Naive thymus-derived CD8-positive, alpha-beta T cell (primary cell): Measurements from ENCODE around the gene GNG3. TPM values are rescaled to one million over a fixed set of nuclear protein-coding genes. Genes with fewer than 3 reads are reported as not detected.
"Not testable (repeated sequence)": the region's sequence is repeated elsewhere in the genome, so short reads cannot be mapped to it uniquely, and the experiment has no call there.

Source experiments
- ATAC-seq, 2 donors: fragments of 150-1000 bp; cut with Tn5 transposase in 1 of 2; sonication (Bioruptor Pico), chemical (Tn5 transposase) in 1 of 2; 1 replicate in 1 of 2; 2 replicates in 1 of 2; pipeline ENCODE4 v1.10.0; 2021; ENCODE audit warnings: mild to moderate bottlenecking in 2 of 2, moderate library complexity in 2 of 2
- POLR2A ChIA-PET: fragments of 350-600 bp; sonication (Branson Sonifier 250); formaldehyde crosslinking; loops from one replicate; lab custom pipeline; 2021; ENCODE audit warnings: antibody characterized with exemption; lab: Charles Lee
- DNase-seq, 10 donors: peaks; one replicate each; pipeline versions ENCODE4 v3.0.0 to v3.0.0-alpha.2; 2020 to 2022
- H3K27ac Mint-ChIP-seq, 10 donors: one replicate each; pipeline ENCODE4 v1.8.0; 2020 to 2022; ENCODE audit warnings: mild to moderate bottlenecking in 10 of 10, mixed read lengths in 10 of 10, moderate library complexity in 4 of 10, inconsistent platforms in 1 of 10
- H3K27me3 Mint-ChIP-seq, 5 donors: one replicate each; pipeline ENCODE4 v1.8.0; 2021 to 2022; ENCODE audit warnings: mixed read lengths in 5 of 5
- H3K36me3 Mint-ChIP-seq, 3 donors: one replicate each; pipeline ENCODE4 v1.8.0; 2020 to 2022; ENCODE audit warnings: mixed read lengths in 3 of 3, mild to moderate bottlenecking in 2 of 3, inconsistent platforms in 1 of 3
- H3K4me1 Mint-ChIP-seq, 4 donors: one replicate each; pipeline ENCODE4 v1.8.0; 2021 to 2022; ENCODE audit warnings: mixed read lengths in 4 of 4
- H3K4me3 Mint-ChIP-seq, 10 donors: one replicate each; pipeline ENCODE4 v1.8.0; 2020 to 2022; ENCODE audit warnings: mild to moderate bottlenecking in 10 of 10, mixed read lengths in 10 of 10, moderate library complexity in 6 of 10, inconsistent platforms in 1 of 10
- H3K9me3 Mint-ChIP-seq, 9 donors: one replicate each; pipeline ENCODE4 v1.8.0; 2020 to 2022; ENCODE audit warnings: mixed read lengths in 9 of 9, mild to moderate bottlenecking in 3 of 9, inconsistent platforms in 1 of 9, moderate library complexity in 1 of 9
- polyA plus RNA-seq, 3 donors: library from polyadenylated mRNA; unstranded; fragments of 300-500 nt; fragmentation: Illumina TruSeq; gene quantifications; one replicate each; pipeline ENCODE4 v1.2.3, GENCODE V29; 2021
- total RNA-seq, 8 experiments: library from RNA in 2 of 8; stranded (reverse) in 2 of 8; gene quantifications; one replicate each; pipeline ENCODE4 v1.2.3 and lab custom pipeline; 2021 to 2026

Gene GNG3
- total and polyA plus RNA-seq, 5 experiments from 2014 or later, result 0.27 TPM; not detected in 4

DNA sequence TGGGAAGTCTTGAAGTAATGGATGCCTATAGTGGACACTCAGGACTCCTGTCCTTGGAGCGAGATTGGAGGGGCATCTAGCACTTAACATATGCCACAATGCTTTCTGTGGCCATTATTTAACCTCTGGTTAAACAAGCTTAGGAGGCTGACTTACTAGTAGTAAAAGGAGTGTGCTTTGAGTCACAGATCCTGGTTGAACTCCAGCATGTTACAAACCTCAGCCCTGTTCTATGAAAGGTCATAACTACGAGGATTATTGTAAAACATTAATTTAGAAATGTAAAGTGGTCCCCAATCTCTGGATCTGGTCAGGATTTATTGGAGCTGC, 34.3 kb upstream of the GNG3 start:
- peaks cover 27 to 73% (median 56%) of the 10 kb centered on the region in 4 donors for H3K4me1 Mint-ChIP-seq
- H3K9me3 Mint-ChIP-seq, result no peaks in the 10 kb centered on the region

DNA sequence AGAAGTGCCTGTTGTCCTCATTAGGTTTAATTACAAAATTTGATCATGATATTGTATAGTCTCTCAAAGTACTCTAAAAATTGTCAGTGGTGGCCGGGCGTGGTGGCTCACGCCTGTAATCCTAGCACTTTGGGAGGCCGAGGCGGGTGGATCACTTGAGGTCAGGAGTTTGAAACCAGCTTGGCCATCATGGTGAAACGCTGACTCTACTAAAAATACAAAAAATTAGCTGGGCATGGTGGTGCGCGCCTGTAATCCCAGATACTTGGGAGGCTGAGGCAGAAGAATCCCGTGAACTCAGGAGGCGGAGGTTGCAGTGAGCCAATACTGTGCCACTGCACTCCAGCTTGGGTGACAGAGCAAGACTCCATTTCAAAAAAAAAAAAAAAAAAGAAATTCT, 32.1 kb upstream of the GNG3 start:
- not testable (repeated sequence) for DNase-seq, H3K27ac Mint-ChIP-seq, H3K27me3 Mint-ChIP-seq, H3K4me3 Mint-ChIP-seq, ATAC-seq, H3K9me3 Mint-ChIP-seq
- peaks cover 0 to 39% (median 4%) of the 10 kb centered on the region in 3 donors for H3K36me3 Mint-ChIP-seq
- POLR2A ChIA-PET, result interaction anchor here (0.6 to 14.7 kb wide), 4 partner anchors 9 to 175 kb away, joined by 3 to 541 read pairs (median 155); partner anchors contain the start of genes C11orf98, CSKMT, GANAB and INTS5
- H3K4me1 Mint-ChIP-seq, result peaks cover 26 to 70% (median 59%) of the 10 kb centered on the region in 4 donors

More for the DNA sequence above, 34.3 kb upstream of the GNG3 start:
- POLR2A ChIA-PET, result interaction anchor here (1.3 to 14.7 kb wide), 9 partner anchors 7 to 208 kb away, joined by 3 to 541 read pairs (median 38); partner anchors contain the start of genes BSCL2, C11orf98, CSKMT and EEF1G
- Mint-ChIP-seq H3K4me3 (peak overlapping the region; percentile 96 to 100 (median 98)), H3K27me3 (no peaks in the 10 kb centered on the region), H3K36me3 (peaks cover 0 to 34% (median 4%) of the 10 kb centered on the region in 3 donors), H3K27ac (peak overlapping the region in 9 of 10 donors; percentile 4 to 99 (median 84))
- no peak for DNase-seq
- ATAC-seq, result no peak

DNA sequence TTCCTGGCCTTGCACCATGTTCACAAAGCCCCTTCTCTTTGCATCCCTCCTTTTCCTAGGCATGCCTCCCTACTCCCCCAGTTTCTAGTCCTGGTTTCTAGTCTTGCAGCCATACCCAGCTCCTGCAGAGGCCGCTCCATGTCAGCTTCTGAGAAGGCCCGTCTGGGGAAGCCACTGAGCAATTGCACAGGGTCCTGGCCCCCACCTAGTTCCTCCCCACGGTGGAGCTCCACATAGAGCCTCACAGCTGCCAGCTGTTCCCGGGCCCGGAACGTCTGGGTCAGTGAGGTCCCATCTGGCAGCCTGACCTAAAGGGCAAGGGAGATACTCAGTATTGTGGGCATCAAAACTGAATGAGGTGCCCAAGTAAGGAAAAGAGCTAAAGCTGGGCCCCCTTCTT, 30.8 kb upstream of the GNG3 start:
- DNase-seq (no peak), ATAC-seq (no peak)
- H3K9me3 Mint-ChIP-seq, result no peaks in the 10 kb centered on the region
- peak overlapping the region in 9 of 10 donors; percentile 67 to 98 (median 88) for H3K27ac Mint-ChIP-seq
- peaks cover 21 to 62% (median 54%) of the 10 kb centered on the region in 4 donors for H3K4me1 Mint-ChIP-seq
- H3K4me3 Mint-ChIP-seq, result peak overlapping the region in 7 of 10 donors; percentile 60 to 94 (median 91)
- peaks cover 0 to 39% (median 4%) of the 10 kb centered on the region in 3 donors for H3K36me3 Mint-ChIP-seq
- POLR2A ChIA-PET, result interaction anchor here (0.6 to 5.8 kb wide), 10 partner anchors 10 to 163 kb away, joined by 3 to 59 read pairs (median 4); partner anchors contain the start of genes BSCL2, C11orf98, CSKMT and GNG3
- no peaks in the 10 kb centered on the region for H3K27me3 Mint-ChIP-seq

DNA sequence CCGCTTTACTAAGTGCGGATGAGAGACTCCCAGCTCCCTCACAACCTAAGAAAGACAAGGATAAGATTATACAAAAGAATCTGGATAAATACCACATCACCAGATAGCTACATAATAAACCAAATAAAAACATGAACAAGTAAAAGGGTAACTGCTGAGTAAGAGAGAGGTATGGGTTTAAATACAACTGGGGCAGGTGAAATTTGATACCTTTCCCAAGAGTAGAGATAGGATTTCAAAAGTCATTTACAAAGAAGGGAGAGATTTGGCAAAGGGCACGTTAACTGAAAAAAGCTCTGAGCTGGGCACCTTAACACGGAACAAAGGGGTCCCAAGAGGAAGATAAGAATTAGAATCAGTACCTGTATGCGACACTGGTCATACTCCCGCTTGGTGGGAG, 30.3 kb upstream of the GNG3 start:
- POLR2A ChIA-PET, result interaction anchor here (0.8 to 5.8 kb wide), 9 partner anchors 11 to 164 kb away, joined by 3 to 59 read pairs (median 4); partner anchors contain the start of genes BSCL2, C11orf98, CSKMT and GNG3
- Mint-ChIP-seq H3K27me3 (no peaks in the 10 kb centered on the region), H3K36me3 (peaks cover 0 to 39% (median 4%) of the 10 kb centered on the region in 3 donors), H3K27ac (peak overlapping the region; percentile 67 to 98 (median 88)), H3K9me3 (no peaks in the 10 kb centered on the region), H3K4me1 (peaks cover 19 to 59% (median 51%) of the 10 kb centered on the region in 4 donors), H3K4me3 (peak overlapping the region; percentile 23 to 94 (median 88))
- DNase-seq (no peak), ATAC-seq (no peak)

DNA sequence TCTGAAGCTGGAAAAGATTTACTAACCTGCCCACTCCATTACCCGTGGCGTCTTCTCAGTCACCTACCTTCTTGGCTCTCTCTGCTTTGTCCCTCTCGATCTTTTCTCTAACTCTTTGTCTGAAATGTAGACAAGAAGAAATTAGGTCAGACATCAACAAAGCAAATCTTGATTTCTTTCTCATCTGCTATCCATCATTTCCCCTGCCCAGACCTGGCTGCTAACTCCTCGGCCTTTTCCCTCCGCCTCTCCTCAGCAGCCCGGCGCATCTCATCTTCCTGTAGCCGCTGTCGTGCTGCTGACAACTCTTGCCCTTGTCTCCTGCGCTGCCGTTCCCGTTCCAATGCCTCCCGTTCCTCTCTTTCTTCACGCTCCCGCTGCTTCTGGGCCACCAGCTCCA, 29.8 kb upstream of the GNG3 start:
- H3K27me3 Mint-ChIP-seq, result no peaks in the 10 kb centered on the region
- H3K36me3 Mint-ChIP-seq, result peaks cover 0 to 39% (median 4%) of the 10 kb centered on the region in 3 donors
- DNase-seq, result no peak
- H3K4me1 Mint-ChIP-seq, result peaks cover 19 to 54% (median 45%) of the 10 kb centered on the region in 4 donors
- POLR2A ChIA-PET, result interaction anchor here (0.8 to 5.8 kb wide), 6 partner anchors 11 to 164 kb away, joined by 3 to 59 read pairs (median 4); partner anchors contain the start of genes C11orf98, CSKMT, HNRNPUL2 and INTS5
- peak overlapping the region; percentile 86 to 94 (median 90) for H3K4me3 Mint-ChIP-seq
- H3K9me3 Mint-ChIP-seq, result no peaks in the 10 kb centered on the region
- no peak for ATAC-seq
- H3K27ac Mint-ChIP-seq, result peak overlapping the region; percentile 94 to 98 (median 95)

DNA sequence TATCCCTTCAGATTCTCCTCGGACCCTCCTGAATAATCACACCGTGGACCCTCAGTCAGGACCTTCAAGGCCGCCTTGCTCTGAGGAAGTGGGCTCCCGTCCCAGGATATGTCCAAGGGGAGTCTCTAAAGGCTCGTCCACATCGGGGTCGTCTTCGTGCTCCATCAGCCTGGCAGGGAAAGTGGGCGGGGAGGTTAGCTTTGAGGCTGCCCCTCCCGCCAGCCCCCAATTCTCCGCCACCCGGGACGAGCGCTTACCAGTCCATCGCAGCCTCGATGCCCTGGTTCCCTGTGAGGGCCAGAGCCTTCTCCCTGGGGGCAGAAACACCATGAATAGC, 29.1 kb upstream of the GNG3 start:
- peaks cover 19 to 48% (median 40%) of the 10 kb centered on the region in 4 donors for H3K4me1 Mint-ChIP-seq
- DNase-seq (no peak), ATAC-seq (no peak)
- POLR2A ChIA-PET, result interaction anchor here (0.6 to 3.3 kb wide), 13 partner anchors 11 to 163 kb away, joined by 3 to 27 read pairs (median 5); partner anchors contain the start of genes C11orf98, CSKMT, GANAB and HNRNPUL2
- peaks cover 0 to 39% (median 4%) of the 10 kb centered on the region in 3 donors for H3K36me3 Mint-ChIP-seq
- H3K27me3 Mint-ChIP-seq, result no peaks in the 10 kb centered on the region
- no peaks in the 10 kb centered on the region for H3K9me3 Mint-ChIP-seq
- H3K27ac Mint-ChIP-seq, result peak overlapping the region; percentile 94 to 98 (median 95)
- peak overlapping the region; percentile 86 to 94 (median 90) for H3K4me3 Mint-ChIP-seq

DNA sequence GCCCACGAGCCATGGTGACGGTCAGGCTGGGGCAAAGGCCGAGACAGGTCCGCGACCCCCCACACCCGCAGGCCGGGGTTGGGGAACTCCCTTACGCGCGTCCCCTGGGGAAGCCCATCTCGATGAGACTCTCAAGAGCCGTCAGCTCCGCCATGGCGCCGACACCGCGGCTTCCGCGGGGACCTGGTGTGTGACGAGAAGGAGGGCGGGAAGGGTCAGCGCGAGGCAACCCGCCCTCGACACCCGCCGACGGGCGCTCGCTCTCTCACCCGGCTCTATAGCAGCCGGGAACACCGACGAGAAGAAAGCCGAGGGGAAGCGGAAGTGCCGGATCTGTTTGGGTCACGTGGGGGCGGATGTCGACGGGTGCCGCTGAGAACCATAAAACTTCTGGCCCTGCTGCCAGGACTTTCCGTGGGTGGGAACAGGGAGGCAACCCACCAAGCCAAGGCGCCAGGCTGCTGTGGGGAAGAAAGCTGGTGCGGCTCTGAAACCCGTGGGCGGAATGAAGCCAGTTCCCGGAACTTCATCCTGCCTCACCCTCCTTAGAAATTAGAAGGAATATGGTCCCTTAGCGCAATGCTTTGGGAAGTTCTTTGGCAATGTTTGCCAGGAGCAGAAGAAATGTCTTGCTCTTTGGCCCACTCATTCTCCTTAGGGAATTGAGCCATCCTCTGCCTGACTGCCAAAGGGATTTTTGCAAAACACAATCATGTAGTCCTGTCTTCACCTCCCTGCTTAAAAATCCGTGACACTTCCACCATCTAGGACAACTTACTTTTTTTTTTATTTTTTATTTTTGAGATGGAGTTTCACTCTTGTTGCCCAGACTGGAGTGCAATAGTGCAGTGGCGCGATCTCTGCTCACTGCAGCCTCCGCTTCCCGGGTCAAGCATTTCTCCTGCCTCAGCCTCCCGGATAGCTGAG, 28.4 kb upstream of the GNG3 start, which contains the start of gene UBXN1:
UBXN1 (minus strand) TSS at position 304 of the 927 bp plus-strand sequence; CDS start at position 154, 150 bp downstream.
- Mint-ChIP-seq H3K9me3 (no peaks in the 10 kb centered on the region), H3K36me3 (peaks cover 0 to 37% (median 4%) of the 10 kb centered on the region in 3 donors), H3K27me3 (no peaks in the 10 kb centered on the region), H3K4me1 (peaks cover 19 to 42% (median 38%) of the 10 kb centered on the region in 4 donors), H3K4me3 (peak within 1 kb of the TSS; percentile 86 to 94 (median 90)), H3K27ac (peak within 1 kb of the TSS; percentile 94 to 98 (median 95))
- POLR2A ChIA-PET, result interaction anchor here (0.6 to 3.3 kb wide), 24 partner anchors 8 to 162 kb away, joined by 3 to 28 read pairs (median 6); partner anchors contain the start of genes B3GAT3, C11orf98, CSKMT and EEF1G
- DNase-seq, result peak; percentile 68 to 89 (median 78)
- ATAC-seq, result peak; percentile 84 to 87

DNA sequence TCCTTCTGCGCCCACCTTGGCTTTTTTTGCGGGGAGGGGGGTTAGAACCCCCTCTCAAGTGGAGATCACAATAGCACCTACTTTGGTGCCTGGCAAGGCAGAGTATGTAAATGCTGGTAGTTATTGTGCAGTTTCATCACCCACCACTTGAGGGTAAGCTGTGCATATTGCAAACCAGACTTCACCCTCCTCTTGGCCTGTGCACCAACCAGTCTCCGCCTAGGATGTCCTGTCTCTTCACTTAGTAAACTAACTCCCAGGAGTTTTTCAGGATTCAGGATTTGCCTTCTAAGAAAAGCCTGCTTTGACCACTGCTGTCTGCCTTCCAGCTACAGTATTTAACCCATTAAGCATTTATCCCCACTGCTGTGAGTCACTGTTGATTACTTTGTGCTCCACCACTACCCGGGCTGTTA, 26.6 kb upstream of the GNG3 start:
- H3K36me3 Mint-ChIP-seq, result peaks cover 0 to 27% (median 4%) of the 10 kb centered on the region in 3 donors
- H3K9me3 Mint-ChIP-seq, result no peaks in the 10 kb centered on the region
- ATAC-seq, result peak; percentile 70 to 77
- POLR2A ChIA-PET, result interaction anchor here (0.5 to 3.6 kb wide), 20 partner anchors 10 to 200 kb away, joined by 3 to 45 read pairs (median 5); partner anchors contain the start of genes B3GAT3, C11orf98, CSKMT and HNRNPUL2
- peaks cover 17 to 37% (median 34%) of the 10 kb centered on the region in 4 donors for H3K4me1 Mint-ChIP-seq
- H3K4me3 Mint-ChIP-seq, result peak overlapping the region; percentile 36 to 80 (median 63)
- H3K27me3 Mint-ChIP-seq, result no peaks in the 10 kb centered on the region
- H3K27ac Mint-ChIP-seq, result peak overlapping the region; percentile 68 to 95 (median 84)
- peak in 8 of 10 donors; percentile 13 to 62 (median 34) for DNase-seq

DNA sequence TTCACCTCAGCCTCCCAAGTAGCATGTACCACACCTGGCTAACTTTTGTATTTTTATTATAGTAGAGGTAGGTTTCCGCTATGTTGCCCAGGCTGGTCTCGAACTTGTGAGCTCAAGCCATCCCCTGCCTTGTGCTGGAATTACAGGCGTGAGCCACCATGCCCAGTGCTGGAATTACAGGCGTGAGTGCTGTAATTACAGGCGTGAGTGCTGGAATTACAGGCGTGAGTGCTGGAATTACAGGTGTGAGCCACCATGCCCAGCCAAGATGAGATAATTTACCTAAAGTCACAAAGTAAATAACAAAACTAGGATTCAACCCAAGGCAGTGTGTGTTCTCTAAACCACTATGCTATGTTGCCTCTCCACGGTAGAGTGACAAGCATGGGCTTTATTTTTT, 25.0 kb upstream of the GNG3 start:
- Mint-ChIP-seq H3K27me3 (peaks cover 0 to 8% (median 2%) of the 10 kb centered on the region in 5 donors), H3K36me3 (peaks cover 0 to 11% (median 0%) of the 10 kb centered on the region in 3 donors), H3K9me3 (no peaks in the 10 kb centered on the region), H3K27ac (no peak overlapping the region), H3K4me1 (peaks cover 10 to 24% (median 22%) of the 10 kb centered on the region in 4 donors), H3K4me3 (no peak overlapping the region)
- ATAC-seq (no peak), DNase-seq (no peak)
- POLR2A ChIA-PET, result interaction anchor here (3.6 kb wide), 1 partner anchor 16 kb away, joined by 45 read pairs; the partner anchor contains the start of genes C11orf98 and CSKMT

DNA sequence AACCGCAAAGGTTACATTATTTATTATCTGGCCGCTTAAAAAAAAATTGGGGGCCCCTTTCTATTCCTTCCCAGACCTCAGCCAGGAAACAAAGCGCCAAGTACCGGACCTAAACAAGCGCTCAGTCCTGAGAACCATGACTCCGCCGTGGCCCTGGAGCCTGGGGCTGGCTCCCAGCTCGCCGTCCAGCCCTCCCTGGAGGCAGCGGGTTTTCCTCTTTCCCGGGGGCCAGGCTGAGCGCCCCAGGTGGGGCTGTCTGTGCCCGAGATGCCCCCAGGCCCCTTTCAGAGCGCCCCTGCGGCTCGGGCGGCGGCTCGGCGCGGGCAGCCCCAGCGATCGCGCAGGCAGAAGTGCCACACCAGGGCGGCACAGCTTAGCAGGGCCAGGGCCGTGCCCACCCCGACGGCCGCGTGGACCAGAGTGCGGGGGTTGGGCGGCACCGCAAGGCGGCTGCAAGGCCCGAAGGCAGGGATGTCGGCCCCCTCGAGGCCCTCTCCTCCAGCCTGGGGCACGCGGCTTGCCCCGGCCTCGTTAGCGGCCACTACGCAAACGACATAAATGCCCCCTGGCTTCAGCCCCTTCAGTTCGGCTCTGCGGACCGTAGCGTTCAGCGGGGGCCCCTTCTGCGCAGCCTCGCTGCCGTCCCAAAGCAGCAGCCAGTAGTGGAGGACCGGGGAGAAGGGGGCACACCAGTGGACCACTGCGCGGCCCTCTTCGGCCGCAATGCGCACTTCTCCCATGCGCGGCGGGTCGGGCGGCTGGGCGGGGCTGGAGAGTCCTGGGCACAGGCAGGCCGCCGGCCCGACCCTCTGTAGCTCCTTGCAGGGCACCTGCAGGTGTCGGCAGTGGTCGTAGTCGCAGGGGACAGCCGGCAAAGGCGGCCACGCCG, 19.7 kb upstream of the GNG3 start:
- POLR2A ChIA-PET, result interaction anchor here (0.5 to 1.3 kb wide), 5 partner anchors 10 to 167 kb away, joined by 3 to 5 read pairs (median 3); partner anchors contain the start of genes LBHD1 and UQCC3
- Mint-ChIP-seq H3K27ac (no peak overlapping the region), H3K4me3 (no peak overlapping the region)

DNA sequence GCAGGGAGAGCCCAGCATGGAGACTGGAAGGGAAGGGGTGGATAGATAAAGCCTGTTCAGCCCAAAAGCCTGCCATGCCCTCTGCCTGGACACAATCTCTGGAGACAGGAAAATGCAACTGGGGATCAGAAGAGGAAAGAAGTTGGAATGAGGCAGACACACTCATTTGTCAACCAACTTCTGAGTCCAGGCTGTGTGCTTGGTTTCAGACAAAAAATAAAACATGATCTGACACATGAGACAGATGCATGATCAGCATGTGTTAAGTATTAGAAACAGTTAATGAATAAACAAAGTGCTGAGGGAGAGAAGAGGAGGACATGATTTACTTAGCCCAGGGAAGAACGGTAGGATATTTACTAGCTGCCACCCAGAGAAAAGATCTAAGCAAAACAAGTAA, 19.0 kb upstream of the GNG3 start:
- peak overlapping the region in 2 of 10 donors; percentile 12 to 24 for H3K27ac Mint-ChIP-seq
- peaks cover 0 to 18% (median 4%) of the 10 kb centered on the region in 5 donors for H3K27me3 Mint-ChIP-seq
- ATAC-seq (no peak), DNase-seq (no peak)
- POLR2A ChIA-PET, result interaction anchor here (0.5 to 1.4 kb wide), 8 partner anchors 9 to 305 kb away, joined by 3 to 5 read pairs (median 3); partner anchors contain the start of genes EEF1G, INTS5, LBHD1 and UQCC3
- H3K4me1 Mint-ChIP-seq, result no peaks in the 10 kb centered on the region
- H3K9me3 Mint-ChIP-seq, result no peaks in the 10 kb centered on the region
- peaks cover 0 to 29% (median 3%) of the 10 kb centered on the region in 3 donors for H3K36me3 Mint-ChIP-seq
- no peak overlapping the region for H3K4me3 Mint-ChIP-seq

More for the DNA sequence above, 19.7 kb upstream of the GNG3 start:
- ATAC-seq (peak in 1 of 2 donors; percentile 44), DNase-seq (no peak)
- Mint-ChIP-seq H3K9me3 (no peaks in the 10 kb centered on the region), H3K27me3 (peaks cover 0 to 18% (median 4%) of the 10 kb centered on the region in 5 donors), H3K36me3 (peaks cover 0 to 26% (median under 1%) of the 10 kb centered on the region in 3 donors), H3K4me1 (no peaks in the 10 kb centered on the region)
